Trophoblast cell (in vitro differentiated cells and primary cell): ENCODE data around the gene CABCOCO1.

Source experiments
- DNase-seq, 2 donors: peaks; one replicate each; pipeline ENCODE4 v3.0.0-alpha.2; 2016
- H2AFZ ChIP-seq: 2 replicates; pipeline ENCODE4 v1.6.1; 2013; ENCODE audit warnings: low read length, moderate library complexity, mild to moderate bottlenecking; ENCODE audit not compliant: insufficient read depth, poor library complexity
- H2AK5ac ChIP-seq: 2 replicates; pipeline ENCODE4 v1.6.1; 2013; ENCODE audit warnings: mild to moderate bottlenecking, low read length
- H2BK120ac ChIP-seq: 2 replicates; pipeline ENCODE4 v1.6.1; 2013; ENCODE audit warnings: low read length, mild to moderate bottlenecking, moderate library complexity; ENCODE audit not compliant: insufficient read depth, poor library complexity
- H2BK12ac ChIP-seq: 2 replicates; pipeline ENCODE4 v1.6.1; 2013; ENCODE audit warnings: mild to moderate bottlenecking, low read length, moderate library complexity
- H2BK5ac ChIP-seq: 2 replicates; pipeline ENCODE4 v1.6.1; 2013; ENCODE audit warnings: low read length, low read depth, moderate library complexity, mild to moderate bottlenecking; ENCODE audit not compliant: poor library complexity
- H3K14ac ChIP-seq: 2 replicates; pipeline ENCODE4 v1.6.1; 2013; ENCODE audit warnings: mild to moderate bottlenecking, low read length
- H3K18ac ChIP-seq: 2 replicates; pipeline ENCODE4 v1.6.1; 2013; ENCODE audit warnings: mild to moderate bottlenecking, low read length
- H3K23ac ChIP-seq: 2 replicates; pipeline ENCODE4 v1.6.1; 2013; ENCODE audit warnings: low read length
- H3K27ac ChIP-seq: 2 replicates; pipeline ENCODE4 v1.5.1; 2013; ENCODE audit warnings: low read depth, mild to moderate bottlenecking, inconsistent platforms, low read length, moderate library complexity
- H3K27me3 ChIP-seq: 2 replicates; pipeline ENCODE4 v1.6.1; 2013; ENCODE audit warnings: inconsistent platforms, mild to moderate bottlenecking, low read length, moderate library complexity; ENCODE audit not compliant: insufficient read depth
- H3K36me3 ChIP-seq, 2 experiments: 1 replicate in 1 of 2; 2 replicates in 1 of 2; pipeline ENCODE4 v1.6.1; 2013; ENCODE audit warnings: low read length in 2 of 2, mild to moderate bottlenecking in 2 of 2, moderate library complexity in 1 of 2; ENCODE audit not compliant: insufficient read depth in 2 of 2, control insufficient read depth in 1 of 2
- H3K4ac ChIP-seq: 2 replicates; pipeline ENCODE4 v1.6.1; 2013; ENCODE audit warnings: low read depth, mild to moderate bottlenecking, low read length, moderate library complexity
- H3K4me1 ChIP-seq, 2 experiments: 1 replicate in 1 of 2; 2 replicates in 1 of 2; pipeline ENCODE4 v1.6.1; 2013; ENCODE audit warnings: low read length in 2 of 2, mild to moderate bottlenecking in 2 of 2, moderate library complexity in 1 of 2; ENCODE audit not compliant: insufficient read depth in 2 of 2, control insufficient read depth in 1 of 2
- H3K4me2 ChIP-seq: 2 replicates; pipeline ENCODE4 v1.6.1; 2013; ENCODE audit warnings: inconsistent platforms, mild to moderate bottlenecking, low read length, moderate library complexity
- H3K4me3 ChIP-seq: 2 replicates; pipeline ENCODE4 v1.5.1; 2013; ENCODE audit warnings: mild to moderate bottlenecking, low read depth, low read length, inconsistent platforms
- H3K79me1 ChIP-seq: one replicate; pipeline ENCODE4 v1.6.1; 2013; ENCODE audit warnings: low read length
- H3K79me2 ChIP-seq: 2 replicates; pipeline ENCODE4 v1.6.1; 2013; ENCODE audit warnings: low read length, mild to moderate bottlenecking; ENCODE audit not compliant: control insufficient read depth, insufficient read depth, poor library complexity
- H3K9ac ChIP-seq: 2 replicates; pipeline ENCODE4 v1.6.1; 2013; ENCODE audit warnings: mild to moderate bottlenecking, low read length
- H3K9me3 ChIP-seq: 2 replicates; pipeline ENCODE4 v1.6.1; 2013; ENCODE audit warnings: low read depth, mild to moderate bottlenecking, control low read depth, inconsistent platforms, low read length; ENCODE audit not compliant: insufficient read depth
- H4K12ac ChIP-seq: 2 replicates; pipeline ENCODE4 v1.6.1; 2013; ENCODE audit warnings: low read depth, mild to moderate bottlenecking, low read length, moderate library complexity
- H4K8ac ChIP-seq: 2 replicates; pipeline ENCODE4 v1.6.1; 2013; ENCODE audit warnings: low read depth, mild to moderate bottlenecking, low read length, moderate library complexity
- H4K91ac ChIP-seq: one replicate; pipeline ENCODE4 v1.6.1; 2013; ENCODE audit warnings: low read depth, mild to moderate bottlenecking, low read length, moderate library complexity
- WGBS: extraction: QIAGEN DNeasy Blood & Tissue Kit; methylation state at CpG from one replicate; pipeline ENCODE4 v1.1.7; 2013; ENCODE audit warnings: missing lambda C conversion rate; ENCODE audit not compliant: insufficient read length, insufficient coverage; ENCODE audit errors: extremely low coverage; 5-methylcytosine and 5-hydroxymethylcytosine counted together

CABCOCO1 gene

GRCh38 chr10:61617586-61617985 is 45.1 kb upstream of the CABCOCO1 start:
- Histone ChIP-seq H2AFZ (no peak overlapping the region), H3K36me3 (no peaks in the 10 kb centered on the region), H3K79me1 (no peaks in the 10 kb centered on the region), H3K4me1 (no peaks in the 10 kb centered on the region), H3K23ac (no peak overlapping the region), H3K27ac (no peak overlapping the region), H2BK12ac (no peak overlapping the region), H4K8ac (no peak overlapping the region), H3K4ac (no peak overlapping the region), H3K9ac (no peak overlapping the region), H4K91ac (no peak overlapping the region), H3K4me3 (no peak overlapping the region), H4K12ac (no peak overlapping the region), H3K79me2 (no peaks in the 10 kb centered on the region), H2AK5ac (no peak overlapping the region), H3K4me2 (no peak overlapping the region), H3K27me3 (no peaks in the 10 kb centered on the region), H3K18ac (no peak overlapping the region), H2BK120ac (no peak overlapping the region), H3K9me3 (no peaks in the 10 kb centered on the region), H3K14ac (no peak overlapping the region), H2BK5ac (no peak overlapping the region)
- 100% methylated on average over 1 of the region's 5 CpGs for WGBS
- DNase-seq, result no peak

GRCh38 chr10:61618388-61618961 is 44.3 kb upstream of the CABCOCO1 start:
- no peaks in the 10 kb centered on the region for H3K9me3 ChIP-seq
- H4K12ac ChIP-seq, result no peak overlapping the region
- no peak overlapping the region for H2BK120ac ChIP-seq
- H3K4me3 ChIP-seq, result no peak overlapping the region
- H3K4me1 ChIP-seq, result no peaks in the 10 kb centered on the region
- H2BK5ac ChIP-seq, result no peak overlapping the region
- H2AFZ ChIP-seq, result no peak overlapping the region
- no peaks in the 10 kb centered on the region for H3K79me2 ChIP-seq
- H3K4me2 ChIP-seq, result no peak overlapping the region
- H3K4ac ChIP-seq, result no peak overlapping the region
- H3K27me3 ChIP-seq, result no peaks in the 10 kb centered on the region
- H3K27ac ChIP-seq, result no peak overlapping the region
- H3K9ac ChIP-seq, result no peak overlapping the region
- H3K36me3 ChIP-seq, result no peaks in the 10 kb centered on the region
- no peak overlapping the region for H3K14ac ChIP-seq
- H3K23ac ChIP-seq, result no peak overlapping the region
- H3K18ac ChIP-seq, result no peak overlapping the region
- DNase-seq, result no peak
- H2BK12ac ChIP-seq, result no peak overlapping the region
- no peak overlapping the region for H4K91ac ChIP-seq
- H2AK5ac ChIP-seq, result no peak overlapping the region
- WGBS, result no CpG with 5 or more reads among the region's 2 CpGs
- no peak overlapping the region for H4K8ac ChIP-seq
- no peaks in the 10 kb centered on the region for H3K79me1 ChIP-seq

GRCh38 chr10:61620506-61620905 is 42.2 kb upstream of the CABCOCO1 start:
- no peak overlapping the region for H3K4me3 ChIP-seq
- no peak overlapping the region for H4K91ac ChIP-seq

GRCh38 chr10:61621605-61622051 is 41.1 kb upstream of the CABCOCO1 start:
- H3K27me3 ChIP-seq, result no peaks in the 10 kb centered on the region
- no peak overlapping the region for H2BK120ac ChIP-seq
- no peak overlapping the region for H3K14ac ChIP-seq
- no peak overlapping the region for H3K9ac ChIP-seq
- no peaks in the 10 kb centered on the region for H3K79me2 ChIP-seq
- no peak overlapping the region for H2AFZ ChIP-seq
- no peak overlapping the region for H3K23ac ChIP-seq
- H4K8ac ChIP-seq, result no peak overlapping the region
- no peak overlapping the region for H3K4me2 ChIP-seq
- H3K36me3 ChIP-seq, result no peaks in the 10 kb centered on the region
- H3K18ac ChIP-seq, result no peak overlapping the region
- H3K4me3 ChIP-seq, result no peak overlapping the region
- no peak for DNase-seq
- no peaks in the 10 kb centered on the region for H3K4me1 ChIP-seq
- no peak overlapping the region for H2BK12ac ChIP-seq
- no peak overlapping the region for H4K91ac ChIP-seq
- H3K27ac ChIP-seq, result no peak overlapping the region
- WGBS, result no CpG with 5 or more reads among the region's 10 CpGs
- H3K4ac ChIP-seq, result no peak overlapping the region
- H4K12ac ChIP-seq, result no peak overlapping the region
- no peaks in the 10 kb centered on the region for H3K79me1 ChIP-seq
- H3K9me3 ChIP-seq, result peaks cover 2% of the 10 kb centered on the region
- no peak overlapping the region for H2BK5ac ChIP-seq
- no peak overlapping the region for H2AK5ac ChIP-seq

More at GRCh38 chr10:61620506-61620905, 42.2 kb upstream of the CABCOCO1 start:
- H2BK120ac ChIP-seq, result no peak overlapping the region
- H3K4me1 ChIP-seq, result no peaks in the 10 kb centered on the region
- H3K4ac ChIP-seq, result no peak overlapping the region
- H2AK5ac ChIP-seq, result no peak overlapping the region
- H3K27ac ChIP-seq, result no peak overlapping the region
- H4K8ac ChIP-seq, result no peak overlapping the region
- H3K27me3 ChIP-seq, result no peaks in the 10 kb centered on the region
- H3K14ac ChIP-seq, result no peak overlapping the region
- H3K4me2 ChIP-seq, result no peak overlapping the region
- H3K79me2 ChIP-seq, result no peaks in the 10 kb centered on the region
- no peak overlapping the region for H3K18ac ChIP-seq
- no peak overlapping the region for H2BK5ac ChIP-seq
- no peaks in the 10 kb centered on the region for H3K9me3 ChIP-seq
- no peak overlapping the region for H2BK12ac ChIP-seq
- no peak overlapping the region for H2AFZ ChIP-seq
- no peaks in the 10 kb centered on the region for H3K79me1 ChIP-seq
- H3K23ac ChIP-seq, result no peak overlapping the region
- H3K36me3 ChIP-seq, result no peaks in the 10 kb centered on the region
- DNase-seq, result no peak
- no peak overlapping the region for H3K9ac ChIP-seq
- H4K12ac ChIP-seq, result no peak overlapping the region
